H1 (cell line): ENCODE results near the gene AADAC. TPM values are rescaled to one million over a fixed set of nuclear protein-coding genes. Genes with fewer than 3 reads are reported as not detected.

Source experiments
- BACH1 ChIP-seq: IDR thresholded peaks from 2 replicates; pipeline ENCODE4 v1.6.1; 2012; ENCODE audit warnings: low read length, improper control_type of control experiment
- EZH2 ChIP-seq: fragments of 200-600 bp; sonication (generic); IDR thresholded peaks from 2 replicates; pipeline ENCODE4 v1.7.1; 2012; ENCODE audit warnings: low read depth, mild to moderate bottlenecking, moderate library complexity, low read length, inconsistent platforms; ENCODE audit not compliant: severe bottlenecking
- SIRT6 ChIP-seq: IDR thresholded peaks from one replicate; pipeline ENCODE4 v1.7.1; 2012; ENCODE audit warnings: low read length, inconsistent platforms
- SIX5 ChIP-seq: IDR thresholded peaks from 2 replicates; pipeline ENCODE4 v1.6.1; 2011; ENCODE audit warnings: mild to moderate bottlenecking, low read depth, low read length
- polyA plus RNA-seq, 7 experiments: library from polyadenylated mRNA; depleted of rRNA in 3 of 7; stranded (reverse) in 5 of 7; unstranded in 2 of 7; fragments of >200 nt in 5 of 7; fragments of 200-250 nt in 2 of 7; gene quantifications; 1 replicate in 5 of 7; 2 replicates in 1 of 7; 4 replicates in 1 of 7; pipeline versions ENCODE4 v1.2.1 to v1.2.3, GENCODE V29; 2011 to 2013; ENCODE audit warnings: missing spikeins in 2 of 7, mixed read lengths in 2 of 7
- total RNA-seq: library from RNA; stranded (reverse); fragmentation: NEBNext Ultra II Directional; extraction: Animal tissue kit (Norgen Biotek cat#: 25700); gene quantifications from 2 replicates; pipeline ENCODE4 v1.2.1, GENCODE V29; 2021
- TF ChIP-seq, protein P1 (sequence below): fragments of 300-600 bp; sonication (generic); IDR thresholded peaks from 2 replicates; pipeline ENCODE4 v1.7.1; 2012; ENCODE audit warnings: low read length, moderate library complexity, mild to moderate bottlenecking, inconsistent platforms; ENCODE audit not compliant: insufficient replicate concordance

Gene AADAC
- total and polyA plus RNA-seq, 2 of the 8 experiments (the other 6 are each of a cell fraction or from before 2014, with no cell fraction given), result not detected

DNA sequence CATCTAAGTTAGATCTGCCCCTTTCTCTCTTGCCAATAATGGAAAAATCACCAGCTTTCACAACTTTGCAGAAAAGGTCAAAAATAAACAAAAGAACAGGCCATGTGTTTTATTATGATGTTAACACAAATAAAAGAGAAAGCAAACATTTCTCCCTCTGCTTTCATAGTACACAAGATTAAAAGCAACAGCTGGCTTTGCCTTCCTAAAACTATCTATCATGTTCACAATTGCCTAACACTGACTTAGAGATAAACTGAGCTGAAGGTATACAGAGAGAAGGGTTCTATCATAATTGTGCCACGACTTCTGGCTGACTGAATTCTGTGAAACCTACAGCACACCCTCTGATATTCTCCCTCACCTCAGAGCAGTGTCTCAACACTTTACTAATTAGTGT lies 29.4 kb downstream of the AADAC start (continued):
- TF ChIP-seq, protein P1, sequence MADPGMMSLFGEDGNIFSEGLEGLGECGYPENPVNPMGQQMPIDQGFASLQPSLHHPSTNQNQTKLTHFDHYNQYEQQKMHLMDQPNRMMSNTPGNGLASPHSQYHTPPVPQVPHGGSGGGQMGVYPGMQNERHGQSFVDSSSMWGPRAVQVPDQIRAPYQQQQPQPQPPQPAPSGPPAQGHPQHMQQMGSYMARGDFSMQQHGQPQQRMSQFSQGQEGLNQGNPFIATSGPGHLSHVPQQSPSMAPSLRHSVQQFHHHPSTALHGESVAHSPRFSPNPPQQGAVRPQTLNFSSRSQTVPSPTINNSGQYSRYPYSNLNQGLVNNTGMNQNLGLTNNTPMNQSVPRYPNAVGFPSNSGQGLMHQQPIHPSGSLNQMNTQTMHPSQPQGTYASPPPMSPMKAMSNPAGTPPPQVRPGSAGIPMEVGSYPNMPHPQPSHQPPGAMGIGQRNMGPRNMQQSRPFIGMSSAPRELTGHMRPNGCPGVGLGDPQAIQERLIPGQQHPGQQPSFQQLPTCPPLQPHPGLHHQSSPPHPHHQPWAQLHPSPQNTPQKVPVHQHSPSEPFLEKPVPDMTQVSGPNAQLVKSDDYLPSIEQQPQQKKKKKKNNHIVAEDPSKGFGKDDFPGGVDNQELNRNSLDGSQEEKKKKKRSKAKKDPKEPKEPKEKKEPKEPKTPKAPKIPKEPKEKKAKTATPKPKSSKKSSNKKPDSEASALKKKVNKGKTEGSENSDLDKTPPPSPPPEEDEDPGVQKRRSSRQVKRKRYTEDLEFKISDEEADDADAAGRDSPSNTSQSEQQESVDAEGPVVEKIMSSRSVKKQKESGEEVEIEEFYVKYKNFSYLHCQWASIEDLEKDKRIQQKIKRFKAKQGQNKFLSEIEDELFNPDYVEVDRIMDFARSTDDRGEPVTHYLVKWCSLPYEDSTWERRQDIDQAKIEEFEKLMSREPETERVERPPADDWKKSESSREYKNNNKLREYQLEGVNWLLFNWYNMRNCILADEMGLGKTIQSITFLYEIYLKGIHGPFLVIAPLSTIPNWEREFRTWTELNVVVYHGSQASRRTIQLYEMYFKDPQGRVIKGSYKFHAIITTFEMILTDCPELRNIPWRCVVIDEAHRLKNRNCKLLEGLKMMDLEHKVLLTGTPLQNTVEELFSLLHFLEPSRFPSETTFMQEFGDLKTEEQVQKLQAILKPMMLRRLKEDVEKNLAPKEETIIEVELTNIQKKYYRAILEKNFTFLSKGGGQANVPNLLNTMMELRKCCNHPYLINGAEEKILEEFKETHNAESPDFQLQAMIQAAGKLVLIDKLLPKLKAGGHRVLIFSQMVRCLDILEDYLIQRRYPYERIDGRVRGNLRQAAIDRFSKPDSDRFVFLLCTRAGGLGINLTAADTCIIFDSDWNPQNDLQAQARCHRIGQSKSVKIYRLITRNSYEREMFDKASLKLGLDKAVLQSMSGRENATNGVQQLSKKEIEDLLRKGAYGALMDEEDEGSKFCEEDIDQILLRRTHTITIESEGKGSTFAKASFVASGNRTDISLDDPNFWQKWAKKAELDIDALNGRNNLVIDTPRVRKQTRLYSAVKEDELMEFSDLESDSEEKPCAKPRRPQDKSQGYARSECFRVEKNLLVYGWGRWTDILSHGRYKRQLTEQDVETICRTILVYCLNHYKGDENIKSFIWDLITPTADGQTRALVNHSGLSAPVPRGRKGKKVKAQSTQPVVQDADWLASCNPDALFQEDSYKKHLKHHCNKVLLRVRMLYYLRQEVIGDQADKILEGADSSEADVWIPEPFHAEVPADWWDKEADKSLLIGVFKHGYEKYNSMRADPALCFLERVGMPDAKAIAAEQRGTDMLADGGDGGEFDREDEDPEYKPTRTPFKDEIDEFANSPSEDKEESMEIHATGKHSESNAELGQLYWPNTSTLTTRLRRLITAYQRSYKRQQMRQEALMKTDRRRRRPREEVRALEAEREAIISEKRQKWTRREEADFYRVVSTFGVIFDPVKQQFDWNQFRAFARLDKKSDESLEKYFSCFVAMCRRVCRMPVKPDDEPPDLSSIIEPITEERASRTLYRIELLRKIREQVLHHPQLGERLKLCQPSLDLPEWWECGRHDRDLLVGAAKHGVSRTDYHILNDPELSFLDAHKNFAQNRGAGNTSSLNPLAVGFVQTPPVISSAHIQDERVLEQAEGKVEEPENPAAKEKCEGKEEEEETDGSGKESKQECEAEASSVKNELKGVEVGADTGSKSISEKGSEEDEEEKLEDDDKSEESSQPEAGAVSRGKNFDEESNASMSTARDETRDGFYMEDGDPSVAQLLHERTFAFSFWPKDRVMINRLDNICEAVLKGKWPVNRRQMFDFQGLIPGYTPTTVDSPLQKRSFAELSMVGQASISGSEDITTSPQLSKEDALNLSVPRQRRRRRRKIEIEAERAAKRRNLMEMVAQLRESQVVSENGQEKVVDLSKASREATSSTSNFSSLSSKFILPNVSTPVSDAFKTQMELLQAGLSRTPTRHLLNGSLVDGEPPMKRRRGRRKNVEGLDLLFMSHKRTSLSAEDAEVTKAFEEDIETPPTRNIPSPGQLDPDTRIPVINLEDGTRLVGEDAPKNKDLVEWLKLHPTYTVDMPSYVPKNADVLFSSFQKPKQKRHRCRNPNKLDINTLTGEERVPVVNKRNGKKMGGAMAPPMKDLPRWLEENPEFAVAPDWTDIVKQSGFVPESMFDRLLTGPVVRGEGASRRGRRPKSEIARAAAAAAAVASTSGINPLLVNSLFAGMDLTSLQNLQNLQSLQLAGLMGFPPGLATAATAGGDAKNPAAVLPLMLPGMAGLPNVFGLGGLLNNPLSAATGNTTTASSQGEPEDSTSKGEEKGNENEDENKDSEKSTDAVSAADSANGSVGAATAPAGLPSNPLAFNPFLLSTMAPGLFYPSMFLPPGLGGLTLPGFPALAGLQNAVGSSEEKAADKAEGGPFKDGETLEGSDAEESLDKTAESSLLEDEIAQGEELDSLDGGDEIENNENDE, result no peak
- no peak for TF ChIP-seq SIRT6
- TF ChIP-seq SIX5, result no peak
- no peak for TF ChIP-seq EZH2
- TF ChIP-seq BACH1, result no peak
